NOMO-1 treated with DMSO at 0.1 percent for 48 hours (cell line): ENCODE data around the gene NLRP6.
A peak's percentile ranks its signal among the peaks of the same experiment; 100 is the strongest.

Experiments used
- DNase-seq: peaks from one replicate; lab custom pipeline; 2025; ENCODE audit not compliant: unreplicated experiment; lab: John Stamatoyannopoulos, UW

NLRP6 gene

GRCh38 chr11:255816-256215 is 22.4 kb upstream of the NLRP6 start:
- DNase-seq = no peak

GRCh38 chr11:256952-257737 is 21.1 kb upstream of the NLRP6 start:
- peak; percentile 59 for DNase-seq

- no peak for DNase-seq
Observed at GRCh38 chr11:257766-258493, 20.3 kb upstream of the NLRP6 start.

GRCh38 chr11:259413-259812 is 18.8 kb upstream of the NLRP6 start:
- no peak for DNase-seq

GRCh38 chr11:261624-262023 is 16.6 kb upstream of the NLRP6 start:
- no peak for DNase-seq

- DNase-seq = peak; percentile 27
Observed at GRCh38 chr11:266676-267439, 11.3 kb upstream of the NLRP6 start.

- no peak for DNase-seq
Observed at GRCh38 chr11:267491-267994, 10.7 kb upstream of the NLRP6 start.

GRCh38 chr11:268716-269145 is 9.5 kb upstream of the NLRP6 start:
- peak; percentile 91 for DNase-seq

GRCh38 chr11:269146-269890 is 8.9 kb upstream of the NLRP6 start:
- peak; percentile 95 for DNase-seq

GRCh38 chr11:270451-271318 is 7.5 kb upstream of the NLRP6 start:
- DNase-seq = no peak

GRCh38 chr11:271319-271715 is 6.9 kb upstream of the NLRP6 start:
- no peak for DNase-seq

GRCh38 chr11:272195-272930 is 5.8 kb upstream of the NLRP6 start:
- no peak for DNase-seq

GRCh38 chr11:272931-273198 is 5.3 kb upstream of the NLRP6 start:
- no peak for DNase-seq

GRCh38 chr11:276219-276618 is 2.0 kb upstream of the NLRP6 start:
- no peak for DNase-seq

GRCh38 chr11:279040-279965 is 1.1 kb downstream of the NLRP6 start:
- DNase-seq = no peak

GRCh38 chr11:279966-280705 is 1.9 kb downstream of the NLRP6 start:
- DNase-seq = peak; percentile 54

- no peak for DNase-seq
Observed at GRCh38 chr11:280706-281485, 2.7 kb downstream of the NLRP6 start.
